ENCODE results near the gene ACAT1.
"Not testable (repeated sequence)": the region's sequence is repeated elsewhere in the genome, so short reads cannot be mapped to it uniquely, and the experiment has no call there.

The ACAT1 gene

DNA sequence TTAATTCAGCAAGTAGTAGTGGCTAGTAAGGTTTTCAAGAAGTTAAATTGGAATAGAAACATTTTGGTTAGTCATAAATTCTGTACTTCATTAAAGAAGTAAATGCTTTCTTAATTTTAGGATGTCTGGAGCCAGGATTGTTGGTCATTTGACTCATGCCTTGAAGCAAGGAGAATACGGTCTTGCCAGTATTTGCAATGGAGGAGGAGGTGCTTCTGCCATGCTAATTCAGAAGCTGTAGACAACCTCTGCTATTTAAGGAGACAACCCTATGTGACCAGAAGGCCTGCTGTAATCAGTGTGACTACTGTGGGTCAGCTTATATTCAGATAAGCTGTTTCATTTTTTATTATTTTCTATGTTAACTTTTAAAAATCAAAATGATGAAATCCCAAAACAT is 25.8 kb downstream of the ACAT1 start:
- DNase-seq (ENCODE audit: low spot score), result no peak

DNA sequence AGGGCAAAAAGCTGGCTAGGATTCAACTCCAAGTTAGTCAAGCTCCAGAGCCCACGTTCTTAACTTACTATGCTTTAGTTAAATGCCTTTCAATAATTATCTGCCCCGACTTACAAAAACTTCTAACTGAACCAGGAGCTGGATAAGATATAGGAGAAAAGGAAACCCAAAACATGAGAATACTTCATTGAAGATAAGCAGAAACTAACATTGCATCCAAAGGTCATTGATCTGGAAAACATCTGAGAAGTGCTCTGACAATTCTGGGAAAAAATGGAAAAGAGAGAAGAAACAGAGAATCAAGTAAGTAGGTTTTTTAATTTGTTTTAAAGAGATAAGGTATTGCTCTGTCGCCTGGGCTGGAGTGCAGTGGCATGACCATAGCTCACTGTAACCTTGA is 27.2 kb downstream of the ACAT1 start:
- DNase-seq (ENCODE audit: low spot score), result no peak

DNA sequence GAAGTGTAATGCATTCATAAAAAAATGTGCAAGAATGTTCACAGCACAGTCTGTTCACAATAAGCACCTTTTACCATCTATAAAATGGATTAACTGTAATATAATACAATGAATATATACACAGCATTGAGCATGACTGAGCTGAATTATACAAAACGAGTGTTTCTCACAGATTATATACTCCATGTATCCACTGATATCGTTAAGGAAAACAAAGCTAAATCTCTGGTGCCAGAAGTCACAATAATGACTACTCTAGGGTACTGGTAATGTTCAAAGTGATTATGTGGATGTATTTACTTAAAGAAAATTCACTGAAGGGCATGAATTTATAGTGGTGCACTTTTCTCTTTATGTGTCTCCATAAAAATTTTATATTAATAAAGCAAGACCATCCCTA is 33.2 kb downstream of the ACAT1 start:
- no peak for DNase-seq (ENCODE audit: low spot score)

DNA sequence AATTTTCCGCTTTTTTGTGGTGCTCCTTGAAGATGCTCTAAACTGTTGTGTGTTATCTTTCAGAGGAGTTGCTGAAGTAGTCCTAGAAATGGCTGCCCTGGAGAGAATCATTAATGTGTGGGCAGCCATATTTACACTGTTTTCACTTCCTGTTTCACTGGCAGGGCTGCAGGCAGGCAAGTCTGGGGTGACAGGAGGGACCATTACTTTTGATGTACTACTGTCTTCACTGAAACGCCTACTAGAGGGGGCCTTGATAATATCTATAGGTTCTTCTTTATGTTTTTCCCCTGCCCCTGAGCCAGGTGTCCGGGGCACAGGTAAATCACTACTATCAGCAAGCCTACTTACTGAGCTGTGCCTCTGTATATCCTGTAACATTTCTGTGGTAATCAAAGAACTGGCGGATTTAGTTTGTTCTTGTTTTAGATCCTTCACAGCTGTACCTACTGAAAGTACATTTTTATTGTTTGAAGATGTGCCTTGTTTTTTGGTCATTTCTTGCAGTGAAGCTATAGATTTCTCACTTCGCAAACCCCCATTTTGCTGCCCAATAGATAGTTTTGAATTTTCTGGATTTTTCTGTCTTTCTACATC is 39.7 kb downstream of the ACAT1 start:
- peak; percentile 83 for DNase-seq (ENCODE audit: low spot score)

DNA sequence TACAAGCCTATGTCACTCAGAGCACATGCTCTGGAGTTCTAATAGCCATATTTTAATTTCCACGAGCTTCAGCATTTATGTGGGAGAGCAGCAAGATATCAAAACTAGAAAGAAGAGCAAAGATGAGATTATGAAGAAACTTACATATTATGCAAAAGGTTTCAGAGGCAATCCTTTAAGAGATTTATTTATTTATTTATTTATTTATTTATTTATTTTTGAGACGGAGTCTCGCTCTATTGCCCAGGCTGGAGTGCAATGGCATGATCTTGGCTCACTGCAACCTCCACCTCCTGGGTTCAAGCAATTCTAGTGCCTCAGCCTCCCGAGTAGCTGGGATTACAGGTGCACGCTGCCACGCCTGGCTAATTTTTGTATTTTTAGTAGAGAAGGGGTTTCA is 41.5 kb downstream of the ACAT1 start:
- not testable (repeated sequence) for DNase-seq (ENCODE audit: low spot score)

DNA sequence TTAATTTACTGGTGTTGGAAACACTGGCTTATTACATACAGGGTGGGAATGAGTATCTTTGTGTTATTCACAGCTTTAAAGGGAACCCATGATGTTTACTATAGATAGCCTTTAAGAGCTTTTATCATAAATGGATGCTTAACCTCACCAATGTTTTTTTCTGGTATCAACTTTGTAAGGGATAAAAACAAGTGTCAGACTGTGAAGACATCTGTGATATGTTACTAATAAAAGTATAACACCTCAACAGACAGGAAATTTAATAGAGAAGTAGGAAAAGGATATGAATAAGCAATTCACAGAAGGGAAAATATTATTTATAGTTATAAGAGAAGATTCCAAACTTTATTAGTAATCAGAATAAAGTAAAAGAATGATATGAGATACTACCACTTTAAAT is 46.3 kb downstream of the ACAT1 start:
- no peak for DNase-seq (ENCODE audit: low spot score)

DNA sequence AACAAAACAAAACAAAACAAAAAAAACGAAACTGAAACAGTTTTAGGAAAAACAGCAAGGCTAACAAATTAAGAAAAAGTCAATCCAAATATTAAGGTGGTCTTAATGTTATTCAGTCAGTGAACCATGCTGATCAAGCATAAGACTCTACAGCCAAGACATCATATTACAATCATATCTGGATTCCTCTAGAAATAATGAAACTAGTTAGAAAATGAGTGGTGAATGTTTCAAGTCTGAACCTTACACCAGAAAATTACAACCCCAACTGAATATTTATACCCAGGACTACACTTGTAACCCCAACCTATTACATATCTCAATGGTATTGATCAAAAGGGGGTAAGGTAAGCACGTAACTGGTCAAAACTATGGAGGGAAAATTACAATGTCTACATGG is 48.8 kb downstream of the ACAT1 start:
- DNase-seq (ENCODE audit: low spot score), result no peak

DNA sequence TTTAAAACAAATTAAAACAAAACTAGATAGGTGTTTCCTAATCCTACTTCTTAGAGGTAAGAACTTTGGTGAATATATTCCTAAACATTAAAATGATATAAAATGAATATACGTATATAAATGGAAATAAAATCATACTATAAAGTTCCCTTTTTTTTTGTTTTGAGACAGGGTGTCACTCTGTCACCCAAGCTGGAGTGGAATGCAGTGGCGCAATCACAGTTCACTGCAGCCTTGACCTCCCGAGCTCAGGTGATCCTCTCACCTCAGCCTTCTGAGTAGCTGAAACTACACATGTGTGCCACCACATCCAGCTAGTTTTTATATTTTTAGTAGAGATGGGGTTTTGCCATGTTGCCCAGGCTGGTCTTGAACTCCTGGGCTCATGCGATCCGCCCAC is 56.2 kb downstream of the ACAT1 start:
- no peak for DNase-seq (ENCODE audit: low spot score)

DNA sequence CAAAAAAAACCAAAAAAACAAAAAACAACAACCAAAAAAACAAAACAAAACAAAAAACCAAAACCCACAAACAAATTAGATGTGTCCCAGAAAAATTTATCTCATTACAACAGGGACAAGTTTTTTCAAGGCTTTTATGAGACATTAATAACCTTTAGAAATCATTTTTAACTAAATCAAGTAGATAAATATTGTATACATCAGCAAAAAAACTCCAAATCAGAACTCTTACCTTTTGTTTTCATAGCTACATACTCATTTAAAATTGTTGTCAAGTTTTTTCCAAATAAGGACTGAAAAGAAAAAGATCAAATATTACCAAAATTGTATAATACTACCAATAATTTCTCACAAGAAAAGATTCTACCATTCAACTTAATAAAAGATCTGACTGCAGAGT is 72.4 kb downstream of the ACAT1 start:
- DNase-seq (ENCODE audit: low spot score), result no peak

DNA sequence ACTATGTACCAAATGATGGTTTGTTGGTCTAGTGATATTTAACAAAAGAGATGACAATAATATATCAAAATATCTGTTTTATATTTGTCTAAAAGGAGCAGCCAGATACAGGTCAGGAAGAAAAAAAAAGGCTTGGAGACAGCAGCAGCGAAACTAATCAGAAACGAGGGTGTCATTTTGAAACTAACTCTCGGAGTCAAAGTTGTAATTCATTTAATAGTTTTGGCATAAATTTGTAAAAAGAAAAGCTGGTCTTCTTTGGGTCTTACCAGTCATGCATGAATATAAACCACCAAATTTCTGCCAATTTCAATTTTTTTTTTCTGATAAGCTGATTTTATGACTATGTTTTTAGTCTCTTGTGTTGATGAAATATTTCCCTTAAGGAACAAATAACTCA is 75.5 kb downstream of the ACAT1 start:
- DNase-seq (ENCODE audit: low spot score), result no peak
